Upper lobe of left lung (tissue), 6 donors: ENCODE data around the gene CDK7. TPM values are rescaled to one million over a fixed set of nuclear protein-coding genes. Genes with fewer than 3 reads are reported as not detected.

ENCODE experiments used
- ATAC-seq, 2 donors: fragments of 200-7000 bp; cut with Tn5 transposase; one replicate each; pipeline ENCODE4 v1.9.1; 2022; ENCODE audit warnings: mild to moderate bottlenecking in 2 of 2, moderate library complexity in 2 of 2; ENCODE audit not compliant: low FRiP score in 2 of 2
- DNase-seq, 2 donors: peaks; one replicate each; pipeline ENCODE4 v3.0.0-alpha.2; 2019 to 2020
- H3K27ac ChIP-seq, 4 donors: fragments of 200-600 bp; sonication (generic); one replicate each; pipeline ENCODE4 v1.5.1; 2016 to 2019
- H3K27me3 ChIP-seq, 4 donors: fragments of 200-600 bp; sonication (generic); one replicate each; pipeline ENCODE4 v1.5.1; 2017 to 2019
- H3K36me3 ChIP-seq, 4 donors: fragments of 200-600 bp; sonication (generic); one replicate each; pipeline ENCODE4 v1.5.1; 2016 to 2019
- H3K4me1 ChIP-seq, 4 donors: fragments of 200-600 bp; sonication (generic); one replicate each; pipeline ENCODE4 v1.5.1; 2018 to 2019
- H3K4me3 ChIP-seq, 4 donors: fragments of 200-600 bp; sonication (generic); one replicate each; pipeline ENCODE4 v1.5.1; 2017 to 2019; ENCODE audit warnings: mild to moderate bottlenecking in 2 of 4, moderate library complexity in 1 of 4
- H3K9me3 ChIP-seq, 4 donors: fragments of 200-600 bp; sonication (generic); one replicate each; pipeline ENCODE4 v1.5.1; 2018 to 2019
- CTCF ChIP-seq, 6 experiments: fragments of 450-650 bp in 4 of 6; fragments of 200-600 bp in 2 of 6; sonication (generic) in 2 of 6; IDR thresholded peaks; one replicate each; pipeline ENCODE4 v1.5.1; 2016 to 2019; ENCODE audit warnings: antibody characterized with exemption in 6 of 6
- EP300 ChIP-seq, 4 donors: sonication (generic); formaldehyde crosslinking; IDR thresholded peaks; one replicate each; pipeline ENCODE4 v1.5.1; 2017; ENCODE audit warnings: antibody characterized with exemption in 4 of 4, control low read depth in 2 of 4
- POLR2A ChIP-seq, 4 donors: fragments of 450-650 bp; IDR thresholded peaks; one replicate each; pipeline ENCODE4 v1.5.1; 2016 to 2017; ENCODE audit warnings: antibody characterized with exemption in 4 of 4, mild to moderate bottlenecking in 2 of 4
- POLR2AphosphoS5 ChIP-seq, 2 donors: sonication (generic); formaldehyde crosslinking; IDR thresholded peaks; one replicate each; pipeline ENCODE4 v1.5.1; 2017; ENCODE audit warnings: antibody characterized with exemption in 2 of 2
- WGBS, 2 donors: methylation state at CpG; one replicate each; pipeline ENCODE4 v1.1.5; 2017 to 2018; 5-methylcytosine and 5-hydroxymethylcytosine counted together
- total RNA-seq, 6 donors: library from RNA; depleted of rRNA in 4 of 6; stranded (reverse); fragments of >200 nt in 4 of 6; gene quantifications; one replicate each; pipeline versions ENCODE4 v1.1.0 to v1.2.1, GENCODE V29; 2016 to 2021
- donor health status: DM: no; HTN: no; CAD: no; lungs with moderate emphysema.
- donor health status: DM: no; HTN: yes; CAD: no; lungs with severe emphysema.

Gene CDK7
- total RNA-seq, 6 donors from 2014 or later, result 8.3 to 36.4 (median 22.1) TPM

GRCh38 chr5:69285448-69286116, 50.9 kb downstream of the CDK7 start:
- Histone ChIP-seq H3K9me3 (no peaks in the 10 kb centered on the region), H3K36me3 (peaks cover 0 to 42% (median 14%) of the 10 kb centered on the region in 4 donors), H3K4me1 (no peaks in the 10 kb centered on the region), H3K4me3 (no peak overlapping the region), H3K27ac (no peak overlapping the region), H3K27me3 (no peaks in the 10 kb centered on the region)
- TF ChIP-seq POLR2AphosphoS5 (IDR thresholded peaks at IDR 0.05) (no peak), POLR2A (IDR thresholded peaks at IDR 0.05) (no peak), EP300 (IDR thresholded peaks at IDR 0.05) (no peak), CTCF (IDR thresholded peaks at IDR 0.05) (no peak)
- ATAC-seq (no peak), DNase-seq (no peak)
- WGBS, 2 donors, result 69 to 79% methylated on average over 5 of the region's 5 CpGs

GRCh38 chr5:69288069-69288468, 53.4 kb downstream of the CDK7 start:
- ATAC-seq (no peak), DNase-seq (no peak)
- no peaks in the 10 kb centered on the region for H3K4me1 ChIP-seq
- H3K4me3 ChIP-seq, result no peak overlapping the region
- no peak overlapping the region for H3K27ac ChIP-seq
- H3K27me3 ChIP-seq, result no peaks in the 10 kb centered on the region
- no peaks in the 10 kb centered on the region for H3K9me3 ChIP-seq
- 66 to 94% methylated on average over 2 of the region's 2 CpGs for WGBS, 2 donors
- no peak for TF ChIP-seq EP300 (IDR thresholded peaks at IDR 0.05)
- TF ChIP-seq POLR2A (IDR thresholded peaks at IDR 0.05), result no peak
- TF ChIP-seq CTCF (IDR thresholded peaks at IDR 0.05), result no peak
- no peak for TF ChIP-seq POLR2AphosphoS5 (IDR thresholded peaks at IDR 0.05)
- peaks cover 0 to 23% (median 7%) of the 10 kb centered on the region in 4 donors for H3K36me3 ChIP-seq

GRCh38 chr5:69288688-69289087, 54.0 kb downstream of the CDK7 start:
- peaks cover 0 to 17% (median 7%) of the 10 kb centered on the region in 4 donors for H3K36me3 ChIP-seq
- no peak for ATAC-seq

GRCh38 chr5:69292306-69292705, 57.6 kb downstream of the CDK7 start:
- Histone ChIP-seq H3K27ac (no peak overlapping the region), H3K27me3 (no peaks in the 10 kb centered on the region), H3K4me3 (no peak overlapping the region), H3K4me1 (no peaks in the 10 kb centered on the region), H3K36me3 (peaks cover 0 to 7% (median 1%) of the 10 kb centered on the region in 4 donors), H3K9me3 (no peaks in the 10 kb centered on the region)
- ATAC-seq (no peak), DNase-seq (no peak)
- 86 to 92% methylated on average over 2 of the region's 2 CpGs for WGBS, 2 donors
- no peak for TF ChIP-seq CTCF (IDR thresholded peaks at IDR 0.05)
- no peak for TF ChIP-seq POLR2A (IDR thresholded peaks at IDR 0.05)
- TF ChIP-seq POLR2AphosphoS5 (IDR thresholded peaks at IDR 0.05), result no peak
- TF ChIP-seq EP300 (IDR thresholded peaks at IDR 0.05), result no peak

More at GRCh38 chr5:69288688-69289087, 54.0 kb downstream of the CDK7 start:
- H3K9me3 ChIP-seq, result no peaks in the 10 kb centered on the region
- no peak overlapping the region for H3K4me3 ChIP-seq
- no peak overlapping the region for H3K27ac ChIP-seq
- TF ChIP-seq POLR2A (IDR thresholded peaks at IDR 0.05) (no peak), POLR2AphosphoS5 (IDR thresholded peaks at IDR 0.05) (no peak), EP300 (IDR thresholded peaks at IDR 0.05) (no peak), CTCF (IDR thresholded peaks at IDR 0.05) (no peak)
- 89 to 90% methylated on average over 1 of the region's 1 CpG for WGBS, 2 donors
- H3K4me1 ChIP-seq, result no peaks in the 10 kb centered on the region
- no peak for DNase-seq
- H3K27me3 ChIP-seq, result no peaks in the 10 kb centered on the region

GRCh38 chr5:69293882-69294281, 59.2 kb downstream of the CDK7 start:
- ATAC-seq (no peak), DNase-seq (no peak)
- no peak for TF ChIP-seq EP300 (IDR thresholded peaks at IDR 0.05)
- no peak for TF ChIP-seq POLR2AphosphoS5 (IDR thresholded peaks at IDR 0.05)
- TF ChIP-seq POLR2A (IDR thresholded peaks at IDR 0.05), result no peak
- H3K9me3 ChIP-seq, result no peaks in the 10 kb centered on the region
- no peaks in the 10 kb centered on the region for H3K4me1 ChIP-seq
- no peaks in the 10 kb centered on the region for H3K27me3 ChIP-seq
- 32 to 52% methylated on average over 1 of the region's 1 CpG for WGBS, 2 donors
- H3K36me3 ChIP-seq, result peaks cover 0 to 13% (median 1%) of the 10 kb centered on the region in 4 donors
- no peak overlapping the region for H3K27ac ChIP-seq
- H3K4me3 ChIP-seq, result no peak overlapping the region
